Activated CD4-positive, alpha-beta memory T cell treated with anti-CD3 and anti-CD28 coated beads for 36 hours (primary cell): ENCODE data around the gene FXR2. TPM values are rescaled to one million over a fixed set of nuclear protein-coding genes. Genes with fewer than 3 reads are reported as not detected.

Experiments used
- CTCF ChIA-PET: fragments of 350-600 bp; sonication (Branson Sonifier 250); formaldehyde crosslinking; loops from one replicate; lab custom pipeline; 2021; ENCODE audit warnings: antibody characterized with exemption, inconsistent platforms; lab: Charles Lee
- POLR2A ChIA-PET: fragments of 350-600 bp; sonication (Branson Sonifier 250); formaldehyde crosslinking; loops from one replicate; lab custom pipeline; 2021; ENCODE audit warnings: antibody characterized with exemption; lab: Charles Lee
- DNase-seq: peaks from one replicate; pipeline ENCODE4 v3.0.0-alpha.2; 2020
- H3K27ac Mint-ChIP-seq: one replicate; pipeline ENCODE4 v1.8.0; 2021; ENCODE audit warnings: mixed read lengths
- H3K27me3 Mint-ChIP-seq: one replicate; pipeline ENCODE4 v1.8.0; 2021; ENCODE audit warnings: mixed read lengths
- H3K36me3 Mint-ChIP-seq: one replicate; pipeline ENCODE4 v1.8.0; 2021; ENCODE audit warnings: mixed read lengths
- H3K4me1 Mint-ChIP-seq: one replicate; pipeline ENCODE4 v1.8.0; 2021; ENCODE audit warnings: low read depth, mixed read lengths
- H3K4me3 Mint-ChIP-seq: one replicate; pipeline ENCODE4 v1.8.0; 2021; ENCODE audit warnings: mild to moderate bottlenecking, mixed read lengths
- H3K9me3 Mint-ChIP-seq: one replicate; pipeline ENCODE4 v1.8.0; 2021; ENCODE audit warnings: mixed read lengths
- intact Hi-C: fragments of 100-400 bp; cut with micrococcal nuclease; formaldehyde crosslinking; loops from one replicate; pipeline ENCODE4 v1.15.1; 2023
- total RNA-seq, 2 experiments: library from RNA; stranded (reverse); gene quantifications; one replicate each; pipeline ENCODE4 v1.2.3, GENCODE V29; 2021

FXR2 gene
- total RNA-seq, 2 experiments from 2014 or later: 37.5 to 40.1 TPM

DNA sequence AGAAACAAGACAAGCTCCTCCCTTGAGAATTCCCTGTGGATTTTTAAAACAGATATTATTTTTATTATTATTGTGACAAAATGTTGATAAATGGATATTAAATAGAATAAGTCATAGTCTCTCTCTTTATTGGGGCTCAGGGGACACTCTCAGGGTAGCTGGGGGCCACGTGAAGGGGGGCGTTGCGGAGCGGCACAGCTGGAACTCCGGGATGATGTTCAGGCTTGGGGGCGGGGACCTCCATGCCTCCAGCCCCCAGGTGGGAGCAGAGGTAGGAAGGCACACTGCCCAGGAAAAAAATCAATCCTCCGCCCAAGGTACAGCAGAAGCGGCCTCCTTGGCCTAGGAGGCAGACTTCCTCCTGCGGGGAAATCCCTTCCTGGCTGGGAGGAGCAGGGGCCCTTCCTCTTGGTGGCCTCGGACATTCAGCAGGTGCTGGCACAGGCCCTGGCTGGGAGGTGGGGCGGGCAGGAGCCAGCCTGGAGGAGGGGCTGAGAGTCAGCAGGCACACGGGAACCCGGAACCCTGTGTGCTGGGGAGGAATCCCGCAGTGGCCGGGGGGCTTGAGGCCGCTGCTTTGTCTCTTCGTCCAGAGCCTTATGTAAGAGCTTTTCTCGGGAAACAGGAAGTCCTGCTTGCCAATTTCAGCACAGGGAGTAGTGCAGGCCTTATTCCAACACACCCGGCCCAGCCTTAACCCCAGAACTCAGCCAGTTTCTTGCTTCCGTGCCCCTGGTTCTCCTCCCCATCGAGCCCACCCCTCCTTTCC, 56.7 kb downstream of the FXR2 start:
- intact Hi-C loops: no loop called here
- no peaks in the 10 kb centered on the region for H3K9me3 Mint-ChIP-seq
- H3K27ac Mint-ChIP-seq: no peak overlapping the region
- DNase-seq: no peak
- no peaks in the 10 kb centered on the region for H3K27me3 Mint-ChIP-seq
- peaks cover 39% of the 10 kb centered on the region for H3K4me1 Mint-ChIP-seq
- ChIA-PET CTCF (interaction anchor here (0.7 to 4.4 kb wide), 6 partner anchors 34 to 202 kb away, joined by 3 to 99 read pairs (median 7); no protein-coding TSS in a partner anchor), POLR2A (interaction anchor here (0.6 to 1.3 kb wide), 2 partner anchors 16 to 187 kb away, joined by 3 read pairs; no protein-coding TSS in a partner anchor)
- H3K36me3 Mint-ChIP-seq: peaks cover 7% of the 10 kb centered on the region
- no peak overlapping the region for H3K4me3 Mint-ChIP-seq

DNA sequence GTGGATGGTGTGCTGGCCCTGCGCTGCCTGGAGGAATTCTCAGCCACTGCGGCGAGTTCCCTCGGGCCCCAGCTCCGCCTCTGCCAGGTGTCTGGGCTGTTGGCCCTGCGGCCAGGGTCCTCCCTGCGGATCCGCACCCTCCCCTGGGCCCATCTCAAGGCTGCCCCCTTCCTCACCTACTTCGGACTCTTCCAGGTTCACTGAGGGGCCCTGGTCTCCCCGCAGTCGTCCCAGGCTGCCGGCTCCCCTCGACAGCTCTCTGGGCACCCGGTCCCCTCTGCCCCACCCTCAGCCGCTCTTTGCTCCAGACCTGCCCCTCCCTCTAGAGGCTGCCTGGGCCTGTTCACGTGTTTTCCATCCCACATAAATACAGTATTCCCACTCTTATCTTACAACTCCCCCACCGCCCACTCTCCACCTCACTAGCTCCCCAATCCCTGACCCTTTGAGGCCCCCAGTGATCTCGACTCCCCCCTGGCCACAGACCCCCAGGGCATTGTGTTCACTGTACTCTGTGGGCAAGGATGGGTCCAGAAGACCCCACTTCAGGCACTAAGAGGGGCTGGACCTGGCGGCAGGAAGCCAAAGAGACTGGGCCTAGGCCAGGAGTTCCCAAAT, 57.4 kb downstream of the FXR2 start:
- Mint-ChIP-seq H3K27ac (no peak overlapping the region), H3K36me3 (peaks cover 3% of the 10 kb centered on the region), H3K27me3 (no peaks in the 10 kb centered on the region), H3K9me3 (no peaks in the 10 kb centered on the region), H3K4me1 (peaks cover 39% of the 10 kb centered on the region), H3K4me3 (no peak overlapping the region)
- CTCF ChIA-PET: interaction anchor here (1.4 to 2.7 kb wide), 3 partner anchors 34 to 121 kb away, joined by 3 to 12 read pairs (median 11); no protein-coding TSS in a partner anchor
- POLR2A ChIA-PET: interaction anchor here (0.6 to 1.3 kb wide), 2 partner anchors 17 to 186 kb away, joined by 3 read pairs; no protein-coding TSS in a partner anchor
- no peak for DNase-seq
- intact Hi-C loops: no loop called here

- no peak overlapping the region for H3K4me3 Mint-ChIP-seq
- intact Hi-C loops: no loop called here
- CTCF ChIA-PET: interaction anchor here (0.6 to 2.7 kb wide), 2 partner anchors 33 to 34 kb away, joined by 3 to 11 read pairs; no protein-coding TSS in a partner anchor
- H3K4me1 Mint-ChIP-seq: peaks cover 43% of the 10 kb centered on the region
- no peak for DNase-seq
- H3K9me3 Mint-ChIP-seq: no peaks in the 10 kb centered on the region
- no peaks in the 10 kb centered on the region for H3K27me3 Mint-ChIP-seq
- peaks cover 3% of the 10 kb centered on the region for H3K36me3 Mint-ChIP-seq
- no peak overlapping the region for H3K27ac Mint-ChIP-seq
- POLR2A ChIA-PET: no interaction called here
Measured at GRCh38 chr17:7556627-7557026, 58.1 kb downstream of the FXR2 start.

- H3K27ac Mint-ChIP-seq: peak overlapping the region; percentile 40
- DNase-seq: no peak
- peaks cover 1% of the 10 kb centered on the region for H3K36me3 Mint-ChIP-seq
- no peak overlapping the region for H3K4me3 Mint-ChIP-seq
- H3K9me3 Mint-ChIP-seq: no peaks in the 10 kb centered on the region
- POLR2A ChIA-PET: interaction anchor here (0.8 kb wide), 1 partner anchor 29 kb away, joined by 3 read pairs; no protein-coding TSS in a partner anchor
- peaks cover 46% of the 10 kb centered on the region for H3K4me1 Mint-ChIP-seq
- no peaks in the 10 kb centered on the region for H3K27me3 Mint-ChIP-seq
- CTCF ChIA-PET: interaction anchor here (1.0 to 2.7 kb wide), 3 partner anchors 32 to 50 kb away, joined by 3 to 11 read pairs (median 3); no protein-coding TSS in a partner anchor
- intact Hi-C loops: no loop called here
Measured at GRCh38 chr17:7555320-7555948, 59.3 kb downstream of the FXR2 start.

- Mint-ChIP-seq H3K27ac (peak overlapping the region; percentile 88), H3K4me1 (peaks cover 50% of the 10 kb centered on the region), H3K4me3 (no peak overlapping the region), H3K9me3 (no peaks in the 10 kb centered on the region), H3K27me3 (no peaks in the 10 kb centered on the region), H3K36me3 (peaks cover 1% of the 10 kb centered on the region)
- intact Hi-C loops: no loop called here
- no peak for DNase-seq
- CTCF ChIA-PET: interaction anchor here (1.1 to 2.3 kb wide), 4 partner anchors 7 to 197 kb away, joined by 3 to 17 read pairs (median 7); partner anchors contain the start of gene SENP3
- POLR2A ChIA-PET: interaction anchor here (1.5 kb wide), 1 partner anchor 30 kb away, joined by 3 read pairs; the partner anchor contains the start of gene MPDU1
Measured at GRCh38 chr17:7553356-7553755, 61.3 kb downstream of the FXR2 start.

- intact Hi-C loops: loop anchor here (1.0 kb wide), 1 partner anchor 9 kb away; the partner anchor contains the start of gene SENP3
- peak overlapping the region; percentile 88 for H3K27ac Mint-ChIP-seq
- H3K27me3 Mint-ChIP-seq: no peaks in the 10 kb centered on the region
- DNase-seq: peak; percentile 62
- ChIA-PET POLR2A (interaction anchor here (0.6 to 1.6 kb wide), 8 partner anchors 8 to 248 kb away, joined by 3 to 7 read pairs (median 3); partner anchors contain the start of genes MPDU1 and SENP3), CTCF (interaction anchor here (0.5 to 2.3 kb wide), 7 partner anchors 8 to 197 kb away, joined by 3 to 17 read pairs (median 4); partner anchors contain the start of gene SENP3)
- peaks cover 55% of the 10 kb centered on the region for H3K4me1 Mint-ChIP-seq
- peak overlapping the region; percentile 40 for H3K4me3 Mint-ChIP-seq
- no peaks in the 10 kb centered on the region for H3K9me3 Mint-ChIP-seq
- peaks cover 1% of the 10 kb centered on the region for H3K36me3 Mint-ChIP-seq
Measured at GRCh38 chr17:7552621-7553051, 62.1 kb downstream of the FXR2 start.

GRCh38 chr17:7551396-7551795, 63.3 kb downstream of the FXR2 start:
- Mint-ChIP-seq H3K9me3 (no peaks in the 10 kb centered on the region), H3K36me3 (peaks cover 1% of the 10 kb centered on the region), H3K4me1 (peaks cover 58% of the 10 kb centered on the region), H3K4me3 (no peak overlapping the region), H3K27me3 (no peaks in the 10 kb centered on the region), H3K27ac (peak overlapping the region; percentile 16)
- ChIA-PET CTCF (interaction anchor here (0.6 to 2.3 kb wide), 5 partner anchors 9 to 405 kb away, joined by 3 to 17 read pairs (median 4); partner anchors contain the start of gene SENP3), POLR2A (interaction anchor here (1.6 kb wide), 1 partner anchor 10 kb away, joined by 7 read pairs; the partner anchor contains the start of gene SENP3)
- no peak for DNase-seq
- intact Hi-C loops: no loop called here

DNA sequence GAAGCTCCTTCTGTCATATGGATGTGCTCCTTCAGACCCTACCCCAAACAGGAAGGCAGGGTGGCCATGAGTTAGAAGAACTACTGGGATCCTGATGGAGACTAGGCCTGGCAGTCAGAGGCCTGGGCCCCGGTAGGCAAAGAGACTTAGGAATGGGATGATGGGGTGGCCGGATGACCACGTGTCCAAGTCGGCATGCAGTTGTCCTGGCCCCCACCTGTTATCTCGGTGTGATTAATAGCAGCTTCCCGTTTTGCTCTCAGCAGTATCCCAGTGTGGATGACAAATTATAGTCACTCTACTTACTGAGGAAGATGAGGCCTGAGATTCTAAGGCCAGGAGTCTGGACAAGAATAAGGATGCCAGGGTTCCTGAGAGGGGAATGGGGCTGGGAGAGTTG, 64.4 kb downstream of the FXR2 start:
- ChIA-PET CTCF (interaction anchor here (5.1 kb wide), 1 partner anchor 10 kb away, joined by 37 read pairs; no protein-coding TSS in a partner anchor), POLR2A (interaction anchor here (1.5 kb wide), 2 partner anchors 10 to 65 kb away, joined by 3 to 4 read pairs; no protein-coding TSS in a partner anchor)
- H3K27ac Mint-ChIP-seq: no peak overlapping the region
- DNase-seq: no peak
- no peaks in the 10 kb centered on the region for H3K9me3 Mint-ChIP-seq
- intact Hi-C loops: no loop called here
- H3K27me3 Mint-ChIP-seq: no peaks in the 10 kb centered on the region
- peaks cover 1% of the 10 kb centered on the region for H3K36me3 Mint-ChIP-seq
- H3K4me3 Mint-ChIP-seq: no peak overlapping the region
- H3K4me1 Mint-ChIP-seq: peaks cover 56% of the 10 kb centered on the region

DNA sequence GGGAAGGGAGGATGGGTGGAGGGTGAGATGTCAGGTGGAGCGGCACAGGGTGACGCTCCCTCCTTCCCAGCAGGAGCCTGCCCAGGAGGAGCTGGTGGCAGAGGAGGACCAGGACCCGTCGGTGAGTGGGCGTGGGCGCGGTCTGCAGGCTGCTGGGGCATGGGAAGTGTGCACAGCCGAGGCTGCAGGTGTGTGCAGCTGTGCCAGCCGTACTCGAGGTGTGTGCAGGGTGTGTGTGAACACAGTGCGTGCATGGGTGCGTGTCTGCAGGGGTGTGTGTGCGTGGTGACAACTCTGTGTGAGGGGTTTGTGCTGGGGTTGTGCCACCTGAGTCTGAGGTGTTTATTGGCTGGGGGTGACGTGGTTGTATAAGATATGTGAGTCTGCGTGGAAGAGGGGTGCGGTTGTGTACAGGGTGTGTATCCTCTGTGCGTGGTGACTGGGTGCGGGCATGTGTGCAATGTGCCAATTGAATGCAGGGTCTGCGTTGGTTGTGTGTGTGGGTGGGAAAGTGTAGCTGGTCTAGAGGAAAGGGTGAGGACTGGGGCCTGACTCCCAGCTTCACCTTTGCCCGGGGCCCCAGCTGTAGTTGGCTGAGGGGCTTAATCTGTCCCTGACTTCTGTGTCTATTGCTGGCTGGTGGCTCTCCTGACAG, 65.2 kb downstream of the FXR2 start:
- DNase-seq: peak; percentile 63
- Mint-ChIP-seq H3K4me1 (peaks cover 53% of the 10 kb centered on the region), H3K36me3 (peaks cover 1% of the 10 kb centered on the region), H3K27ac (peak overlapping the region; percentile 54), H3K27me3 (no peaks in the 10 kb centered on the region), H3K9me3 (no peaks in the 10 kb centered on the region), H3K4me3 (peak overlapping the region; percentile 71)
- intact Hi-C loops: no loop called here
- CTCF ChIA-PET: interaction anchor here (0.5 to 5.1 kb wide), 5 partner anchors 11 to 194 kb away, joined by 3 to 37 read pairs (median 3); no protein-coding TSS in a partner anchor
- POLR2A ChIA-PET: interaction anchor here (0.5 to 1.5 kb wide), 4 partner anchors 11 to 426 kb away, joined by 3 to 4 read pairs (median 3); no protein-coding TSS in a partner anchor

GRCh38 chr17:7548585-7549400, 65.9 kb downstream of the FXR2 start, which contains the start of gene TNFSF12:
TSS of gene TNFSF12 (plus strand) at chr17:7549058. CDS start at chr17:7549154, 96 bp downstream.
- POLR2A ChIA-PET: interaction anchor here (0.5 to 1.5 kb wide), 4 partner anchors 12 to 427 kb away, joined by 3 to 4 read pairs (median 3); no protein-coding TSS in a partner anchor
- H3K9me3 Mint-ChIP-seq: no peaks in the 10 kb centered on the region
- peak within 1 kb of the TSS; percentile 67 for H3K27ac Mint-ChIP-seq
- H3K4me3 Mint-ChIP-seq: peak within 1 kb of the TSS; percentile 80
- H3K4me1 Mint-ChIP-seq: peaks cover 50% of the 10 kb centered on the region
- intact Hi-C loops: no loop called here
- H3K36me3 Mint-ChIP-seq: peaks cover 1% of the 10 kb centered on the region
- H3K27me3 Mint-ChIP-seq: no peaks in the 10 kb centered on the region
- CTCF ChIA-PET: interaction anchor here (0.6 to 5.1 kb wide), 7 partner anchors 12 to 193 kb away, joined by 3 to 37 read pairs (median 3); no protein-coding TSS in a partner anchor
- DNase-seq: peak; percentile 76
